Adrenal gland (tissue), 5 donors: Measurements from ENCODE around the gene CHKA.

Experiments
- CTCF ChIP-seq, 6 experiments: fragments of 450-650 bp in 4 of 6; fragments of 200-600 bp in 2 of 6; sonication (generic) in 1 of 6; IDR thresholded peaks; 1 replicate in 5 of 6; 2 replicates in 1 of 6; pipeline versions ENCODE4 v1.5.1 to v1.8.0; 2016 to 2021; ENCODE audit warnings: antibody characterized with exemption in 6 of 6, mild to moderate bottlenecking in 2 of 6, moderate library complexity in 1 of 6
- POLR2A ChIP-seq, 2 donors: fragments of 450-650 bp; IDR thresholded peaks; one replicate each; pipeline ENCODE4 v1.6.1; 2017; ENCODE audit warnings: antibody characterized with exemption in 2 of 2, mild to moderate bottlenecking in 2 of 2, moderate library complexity in 1 of 2
- donor health status: DM: no; HTN: no; CAD: no.

GRCh38 chr11:68096962-68097361 lies 24.2 kb downstream of the CHKA start:
- no peak for TF ChIP-seq CTCF (IDR thresholded peaks at IDR 0.05)
- TF ChIP-seq POLR2A (IDR thresholded peaks at IDR 0.05): no peak
